BE2C (cell line): ENCODE results near the gene TMEM250.

Source experiments
- DNase-seq: peaks from one replicate; pipeline ENCODE4 v3.0.0-alpha.2; 2020
- H3K27me3 ChIP-seq: fragments of 250-450 bp; sonication (Bioruptor Pico); 2 replicates; pipeline ENCODE4 v1.5.1; 2020; ENCODE audit warnings: mild to moderate bottlenecking
- H3K36me3 ChIP-seq: fragments of 250-450 bp; sonication (Bioruptor Pico); 2 replicates; pipeline ENCODE4 v1.5.1; 2020; ENCODE audit warnings: mild to moderate bottlenecking
- H3K4me1 ChIP-seq: fragments of 250-450 bp; sonication (Bioruptor Pico); 2 replicates; pipeline ENCODE4 v1.5.1; 2020
- H3K4me3 ChIP-seq: 2 replicates; pipeline ENCODE4 v1.5.1; 2011; ENCODE audit warnings: low read depth, low read length
- H3K9me3 ChIP-seq: fragments of 250-450 bp; sonication (Bioruptor Pico); 2 replicates; pipeline ENCODE4 v1.5.1; 2020
- TF ChIP-seq, protein P1 (sequence below): IDR thresholded peaks from 2 replicates; pipeline ENCODE4 v1.5.1; 2012; ENCODE audit warnings: mild to moderate bottlenecking, low read depth, low read length

The TMEM250 gene

GRCh38 chr9:136117916-136118319, 757 bp downstream of the TMEM250 start:
- Histone ChIP-seq H3K36me3 (peaks cover 23% of the 10 kb centered on the region), H3K9me3 (no peaks in the 10 kb centered on the region), H3K4me1 (peaks cover 3% of the 10 kb centered on the region), H3K4me3 (peak overlapping the region; percentile 80), H3K27me3 (no peaks in the 10 kb centered on the region)
- TF ChIP-seq, protein P1, sequence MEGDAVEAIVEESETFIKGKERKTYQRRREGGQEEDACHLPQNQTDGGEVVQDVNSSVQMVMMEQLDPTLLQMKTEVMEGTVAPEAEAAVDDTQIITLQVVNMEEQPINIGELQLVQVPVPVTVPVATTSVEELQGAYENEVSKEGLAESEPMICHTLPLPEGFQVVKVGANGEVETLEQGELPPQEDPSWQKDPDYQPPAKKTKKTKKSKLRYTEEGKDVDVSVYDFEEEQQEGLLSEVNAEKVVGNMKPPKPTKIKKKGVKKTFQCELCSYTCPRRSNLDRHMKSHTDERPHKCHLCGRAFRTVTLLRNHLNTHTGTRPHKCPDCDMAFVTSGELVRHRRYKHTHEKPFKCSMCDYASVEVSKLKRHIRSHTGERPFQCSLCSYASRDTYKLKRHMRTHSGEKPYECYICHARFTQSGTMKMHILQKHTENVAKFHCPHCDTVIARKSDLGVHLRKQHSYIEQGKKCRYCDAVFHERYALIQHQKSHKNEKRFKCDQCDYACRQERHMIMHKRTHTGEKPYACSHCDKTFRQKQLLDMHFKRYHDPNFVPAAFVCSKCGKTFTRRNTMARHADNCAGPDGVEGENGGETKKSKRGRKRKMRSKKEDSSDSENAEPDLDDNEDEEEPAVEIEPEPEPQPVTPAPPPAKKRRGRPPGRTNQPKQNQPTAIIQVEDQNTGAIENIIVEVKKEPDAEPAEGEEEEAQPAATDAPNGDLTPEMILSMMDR, result no peak
- no peak for DNase-seq

DNA sequence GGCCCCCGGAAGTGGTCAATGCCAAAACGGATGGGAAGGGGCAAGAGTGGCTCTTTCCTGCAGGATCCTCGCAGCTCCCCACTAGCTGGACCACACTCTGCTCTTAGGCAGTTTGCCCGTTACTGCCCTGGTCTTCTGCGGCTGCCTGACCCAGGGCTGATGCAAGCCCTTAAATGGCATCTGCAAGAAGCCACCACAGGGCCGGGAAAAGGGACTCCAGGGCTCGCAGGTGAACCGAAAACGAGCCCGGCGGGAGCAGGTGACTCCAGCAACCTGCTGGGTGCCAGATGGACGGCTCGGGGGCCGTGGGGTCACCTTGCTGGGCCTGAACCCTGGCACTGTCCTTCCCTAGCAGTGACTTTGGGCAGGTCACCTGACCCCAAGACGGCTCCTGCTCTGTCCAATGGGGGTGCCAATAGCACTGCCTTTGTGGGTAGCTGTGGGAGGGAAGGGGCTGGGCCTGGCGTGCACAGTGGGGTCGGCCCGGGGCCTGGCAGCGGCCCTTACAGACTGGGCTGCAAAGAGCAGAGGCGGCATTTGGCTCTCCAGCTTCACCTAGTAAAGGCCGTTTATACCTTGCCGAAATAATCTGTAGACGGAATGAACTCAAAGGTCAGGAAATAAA, 1.3 kb downstream of the TMEM250 start:
- DNase-seq, result no peak
- no peaks in the 10 kb centered on the region for H3K27me3 ChIP-seq
- TF ChIP-seq, protein P1, result no peak
- H3K36me3 ChIP-seq, result peaks cover 23% of the 10 kb centered on the region
- H3K4me3 ChIP-seq, result peak overlapping the region; percentile 80
- H3K9me3 ChIP-seq, result no peaks in the 10 kb centered on the region
- H3K4me1 ChIP-seq, result no peaks in the 10 kb centered on the region; the same call in 1 of the 2 replicates

DNA sequence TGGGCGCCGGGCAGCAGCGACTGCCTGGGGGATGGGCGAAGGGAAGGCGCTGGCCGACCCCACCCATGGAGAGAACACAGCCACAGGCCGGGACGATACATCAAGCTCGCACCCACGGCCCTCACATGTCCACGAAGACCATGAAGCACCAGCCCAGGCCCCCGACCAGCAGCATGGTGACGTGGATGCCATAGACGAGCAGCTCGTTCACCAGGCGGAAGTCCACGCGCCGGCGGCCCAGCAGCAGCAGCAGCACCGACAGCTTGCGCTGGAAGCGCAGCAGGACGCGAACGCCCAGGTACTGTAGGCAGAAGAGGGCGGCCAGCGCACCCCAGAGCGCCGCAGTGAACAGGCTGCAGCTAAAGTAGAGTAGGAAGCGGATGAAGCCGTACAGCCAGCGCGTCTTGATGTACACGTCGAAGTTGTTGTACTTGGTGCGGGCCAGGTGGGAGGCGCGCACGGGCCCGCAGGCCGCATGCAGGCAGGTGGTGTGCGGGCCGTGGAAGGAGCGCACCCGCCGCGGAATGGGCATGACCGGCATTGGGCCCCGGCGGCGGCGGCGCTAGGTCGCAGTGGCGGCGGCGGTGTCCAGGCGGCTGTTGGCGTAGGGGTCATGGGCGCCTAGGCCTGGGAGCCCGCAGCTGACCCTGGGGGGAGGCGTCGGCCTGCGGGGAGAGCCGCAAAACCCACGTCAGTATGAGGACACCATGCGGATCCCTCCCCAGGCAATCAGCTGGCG, 2.1 kb downstream of the TMEM250 start:
- no peaks in the 10 kb centered on the region for H3K9me3 ChIP-seq
- peaks cover 23% of the 10 kb centered on the region for H3K36me3 ChIP-seq
- no peak for DNase-seq
- TF ChIP-seq, protein P1, result no peak
- H3K27me3 ChIP-seq, result no peaks in the 10 kb centered on the region
- no peak overlapping the region for H3K4me3 ChIP-seq
- no peaks in the 10 kb centered on the region; the same call in none of the 2 replicates for H3K4me1 ChIP-seq

- Histone ChIP-seq H3K4me1 (peaks cover 6% of the 10 kb centered on the region), H3K4me3 (no peak overlapping the region), H3K36me3 (peaks cover 23% of the 10 kb centered on the region), H3K27me3 (no peaks in the 10 kb centered on the region), H3K9me3 (no peaks in the 10 kb centered on the region)
- no peak for DNase-seq
- TF ChIP-seq, protein P1, result no peak
Measured at GRCh38 chr9:136115641-136116359, 2.9 kb downstream of the TMEM250 start.

DNA sequence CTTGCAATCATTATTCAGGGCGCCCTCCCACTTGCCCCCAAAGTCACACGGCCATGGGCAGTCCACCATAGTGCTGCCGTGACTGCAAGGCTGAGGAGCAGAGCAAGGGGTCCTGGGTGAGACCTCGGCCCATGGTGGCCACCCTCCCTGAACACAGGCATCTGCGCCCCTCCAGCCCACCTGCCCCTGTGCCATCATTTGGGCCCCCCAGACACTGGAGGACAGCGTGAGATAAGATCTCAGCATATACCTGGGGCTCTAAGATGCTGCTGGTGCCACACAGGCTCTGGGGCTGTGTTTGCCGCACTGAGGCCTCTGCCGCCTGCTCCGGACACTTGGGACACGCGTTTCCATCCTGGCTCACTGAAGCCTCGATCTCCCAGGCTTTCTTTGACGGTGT, 3.5 kb downstream of the TMEM250 start:
- peaks cover 23% of the 10 kb centered on the region for H3K36me3 ChIP-seq
- H3K27me3 ChIP-seq, result no peaks in the 10 kb centered on the region
- H3K4me3 ChIP-seq, result no peak overlapping the region
- TF ChIP-seq, protein P1, result no peak
- H3K9me3 ChIP-seq, result no peaks in the 10 kb centered on the region
- peaks cover 12% of the 10 kb centered on the region for H3K4me1 ChIP-seq
- no peak for DNase-seq
